GM21619 (cell line): ENCODE measurements around the gene GAN.
"Not testable (repeated sequence)": the region's sequence is repeated elsewhere in the genome, so short reads cannot be mapped to it uniquely, and the experiment has no call there.

Experiments
- ATAC-seq: cut with Tn5 transposase; IDR thresholded peaks from one replicate; pipeline ENCODE4 v1.9.1; 2021; ENCODE audit not compliant: unreplicated experiment

Gene GAN

DNA sequence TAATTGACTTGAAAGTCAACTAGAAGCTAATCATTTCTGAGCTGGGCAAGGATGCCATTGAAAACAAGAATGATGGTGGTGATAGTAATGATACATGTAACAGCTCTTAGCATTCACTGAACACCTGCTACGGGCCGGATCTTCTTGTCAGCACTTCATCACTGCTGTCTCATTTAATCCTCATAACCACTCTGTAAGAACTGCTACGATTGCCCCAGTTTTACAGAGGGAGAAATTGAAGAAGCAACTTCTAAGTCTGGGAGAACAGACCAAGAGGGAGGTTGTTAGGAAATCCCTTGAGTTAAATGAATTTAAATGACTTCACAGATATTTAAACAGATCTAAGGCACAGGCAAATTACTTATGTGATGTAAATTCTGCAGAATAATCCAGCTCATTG is 7.0 kb upstream of the GAN start:
- no peak for ATAC-seq

DNA sequence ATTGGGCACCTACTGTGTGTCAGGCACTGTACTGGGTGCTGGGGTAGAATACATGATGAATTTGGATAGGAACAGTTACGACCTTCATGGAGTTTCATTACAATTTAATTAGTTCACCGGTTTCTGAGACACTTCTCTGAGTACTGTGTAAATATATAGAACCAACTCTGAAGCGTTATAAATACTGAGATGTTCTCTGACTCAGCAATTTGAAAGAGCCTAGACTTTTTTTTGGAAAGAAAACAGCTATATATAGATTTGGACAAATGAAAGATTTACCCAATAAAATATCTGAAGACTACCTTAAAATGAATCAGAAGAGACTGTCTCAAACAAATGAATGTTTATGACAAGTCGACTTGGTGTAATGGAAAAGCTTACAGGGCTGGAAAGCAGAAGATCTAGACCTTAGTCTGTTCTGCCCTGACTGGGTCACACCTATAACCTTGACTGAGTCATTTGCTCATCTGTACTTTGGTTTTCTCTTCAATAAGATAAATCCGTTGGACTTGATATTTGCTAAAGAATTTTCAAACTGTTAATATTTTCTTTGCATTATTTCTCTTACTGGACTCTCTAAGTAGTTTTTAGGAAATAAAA is 4.6 kb upstream of the GAN start:
- ATAC-seq, result no peak

DNA sequence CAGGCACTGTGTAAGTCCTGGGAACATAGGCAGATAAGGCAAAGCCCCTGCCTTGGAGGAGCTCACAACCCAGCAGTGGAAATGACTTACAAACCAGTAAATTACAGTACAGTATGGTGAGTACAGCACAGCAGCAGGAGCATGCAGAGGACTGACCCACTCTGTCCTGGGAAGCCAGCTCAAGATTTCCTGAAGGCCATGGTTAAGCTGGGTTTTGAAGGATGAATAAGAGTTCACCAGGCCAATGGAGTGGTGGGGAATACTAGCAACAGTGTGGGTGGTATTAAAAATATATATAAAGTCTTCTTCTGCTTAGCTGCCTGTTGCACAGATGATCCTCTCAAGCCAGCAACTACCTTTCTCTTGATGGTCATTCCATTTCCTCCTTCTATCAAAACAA is 3.0 kb upstream of the GAN start:
- ATAC-seq, result no peak

DNA sequence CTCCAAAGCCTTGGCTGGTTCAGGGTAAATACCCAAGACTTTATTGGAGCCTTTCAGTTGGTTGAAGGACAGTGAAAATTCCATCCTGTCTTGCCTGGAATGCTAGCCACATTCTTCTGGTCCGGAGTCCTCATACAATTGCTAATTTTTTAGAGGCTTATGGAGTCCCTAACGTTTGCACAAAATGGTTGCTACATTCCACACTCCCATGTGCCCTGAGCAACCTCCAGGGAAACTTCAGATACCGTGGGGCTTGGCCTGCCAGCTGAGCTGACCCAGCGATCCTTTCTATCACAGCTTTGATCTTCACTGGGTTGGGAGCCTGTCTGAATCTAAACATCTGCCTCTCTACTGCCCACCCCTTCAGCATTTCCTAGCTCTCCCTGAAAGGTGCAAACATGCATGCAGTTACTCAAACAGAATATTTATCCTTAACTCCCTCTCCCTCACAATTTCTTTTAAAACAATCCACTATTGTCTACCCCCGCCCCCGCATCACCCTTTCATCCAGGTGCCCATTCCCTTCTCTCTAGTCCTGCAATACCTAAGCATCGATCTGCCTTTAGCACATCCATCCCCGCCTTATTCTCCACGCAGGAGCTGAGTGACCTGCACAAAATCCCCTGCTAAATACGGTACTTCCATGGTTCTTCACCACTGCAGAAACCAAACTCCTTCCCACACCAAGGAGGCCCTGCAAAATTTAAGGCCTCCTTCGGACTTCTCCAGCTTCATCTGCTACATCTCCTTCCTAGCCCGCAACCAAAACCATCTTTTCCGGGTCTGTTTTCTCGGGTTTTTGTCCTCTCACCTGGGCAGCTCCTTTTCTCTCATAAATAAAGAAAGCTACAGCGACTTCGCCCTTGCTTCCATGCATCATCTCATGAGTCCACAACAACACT is 810 bp upstream of the GAN start:
- ATAC-seq, result peak; percentile 1

DNA sequence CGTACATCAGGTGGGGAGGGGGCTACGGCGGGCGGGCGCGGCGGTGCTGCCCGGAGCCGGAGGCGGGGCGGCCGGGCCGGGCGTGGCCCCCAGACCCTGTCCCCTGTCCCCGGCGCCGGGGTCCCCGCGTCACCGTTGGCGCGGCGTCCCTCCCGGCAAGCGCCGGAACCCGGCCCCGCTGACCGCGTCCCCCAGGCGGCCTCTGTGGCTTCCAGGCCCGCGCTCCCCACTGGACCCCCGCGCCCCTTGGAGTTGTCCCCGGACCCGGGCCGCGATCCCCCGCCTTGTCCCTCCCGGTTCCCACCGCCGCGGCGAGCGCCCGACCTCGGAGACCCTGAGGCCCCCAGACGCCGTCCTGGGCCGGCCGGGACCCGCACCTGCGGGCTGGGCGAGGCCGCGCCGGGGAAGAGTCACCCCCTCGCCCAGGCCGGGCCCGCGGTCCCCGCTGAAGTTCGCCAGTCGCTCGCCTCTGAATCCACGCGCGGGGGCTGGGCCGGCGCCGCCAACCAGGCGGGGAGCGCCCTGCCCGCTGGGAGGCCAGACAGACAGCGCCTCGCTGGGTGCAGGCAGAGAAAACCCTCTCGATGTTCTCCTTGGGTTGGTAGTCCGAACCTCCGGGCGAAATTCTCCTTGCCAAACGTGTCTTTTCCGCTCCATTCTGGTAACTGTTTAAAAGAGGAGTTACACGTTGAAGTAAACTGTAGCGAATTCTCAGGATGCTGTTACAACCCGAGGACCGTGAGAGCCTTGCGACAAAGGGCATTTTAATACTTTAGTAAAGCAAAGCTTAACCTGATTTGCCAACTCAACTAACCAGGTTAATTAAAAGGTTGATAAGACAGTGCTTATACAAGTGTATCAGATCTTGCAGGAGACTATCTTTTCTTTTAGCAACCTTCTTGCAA is 761 bp downstream of the GAN start:
- ATAC-seq, result peak; percentile 34

DNA sequence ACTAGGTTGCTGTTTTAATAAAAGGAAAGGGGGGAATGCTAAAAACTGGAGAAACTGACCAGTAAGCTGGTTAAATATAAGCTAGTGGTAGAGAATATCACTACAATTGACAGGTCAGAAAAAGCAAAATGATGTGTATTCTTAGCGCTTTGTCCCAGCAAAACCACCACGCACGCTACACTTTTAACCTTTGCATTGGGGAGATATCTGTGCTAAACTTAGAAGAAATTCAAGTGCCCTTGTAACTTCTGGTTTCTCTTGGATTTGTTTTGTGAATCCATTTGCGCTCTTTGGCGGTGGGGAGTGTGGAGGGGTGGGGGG is 1.4 kb downstream of the GAN start:
- no peak for ATAC-seq

DNA sequence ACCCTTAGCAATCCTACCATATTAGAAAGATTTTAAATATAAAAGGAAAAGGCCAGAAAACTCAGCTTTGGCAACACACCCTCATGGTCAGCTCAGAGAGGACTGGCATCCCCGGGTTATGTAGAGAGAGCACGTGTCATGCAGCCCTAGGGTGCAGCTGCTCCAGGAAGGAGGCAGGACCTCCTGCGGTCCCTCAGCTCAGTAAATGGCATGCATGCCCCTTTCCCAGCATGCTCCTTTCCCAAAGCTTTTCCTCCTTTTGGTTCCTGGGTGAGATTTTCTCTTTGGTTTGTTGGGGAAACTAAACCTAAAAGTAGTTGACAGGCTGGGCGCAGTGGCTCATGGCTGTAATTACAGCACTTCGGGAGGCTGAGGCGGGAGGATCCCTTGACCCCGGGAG is 3.9 kb downstream of the GAN start:
- ATAC-seq, result no peak

DNA sequence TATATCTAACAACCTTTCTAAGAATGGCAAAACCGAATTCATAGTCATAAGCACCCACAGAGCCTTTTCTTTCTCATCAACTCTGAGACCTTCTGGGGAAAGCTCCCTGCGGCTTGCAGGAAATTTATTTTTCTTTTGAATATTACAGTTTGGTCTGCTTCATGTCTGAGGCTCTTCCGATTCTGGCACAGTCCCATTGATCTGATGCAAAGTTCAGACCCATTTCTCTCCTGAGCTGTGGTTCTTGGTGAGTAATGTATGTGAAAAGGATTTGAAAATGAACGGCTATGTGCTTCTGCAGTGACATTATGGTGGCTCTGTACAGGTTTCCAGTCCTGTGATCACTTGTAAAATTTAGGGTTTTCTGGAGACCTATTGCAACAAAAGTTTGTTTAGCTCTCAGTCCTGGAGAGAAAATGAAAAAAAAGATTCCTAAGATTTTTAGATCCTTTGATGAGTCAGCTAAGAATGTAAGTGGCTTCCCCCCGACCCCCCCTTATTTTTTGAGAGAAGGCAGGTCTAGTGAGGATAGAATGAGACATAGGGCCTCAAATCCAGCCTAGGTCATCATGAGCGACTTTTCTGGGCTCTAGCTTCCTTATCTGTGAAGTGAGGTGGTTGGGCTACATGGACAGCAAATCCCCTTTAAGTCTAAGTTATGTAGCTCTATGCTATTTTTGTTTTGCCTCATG is 4.6 kb downstream of the GAN start:
- no peak for ATAC-seq

DNA sequence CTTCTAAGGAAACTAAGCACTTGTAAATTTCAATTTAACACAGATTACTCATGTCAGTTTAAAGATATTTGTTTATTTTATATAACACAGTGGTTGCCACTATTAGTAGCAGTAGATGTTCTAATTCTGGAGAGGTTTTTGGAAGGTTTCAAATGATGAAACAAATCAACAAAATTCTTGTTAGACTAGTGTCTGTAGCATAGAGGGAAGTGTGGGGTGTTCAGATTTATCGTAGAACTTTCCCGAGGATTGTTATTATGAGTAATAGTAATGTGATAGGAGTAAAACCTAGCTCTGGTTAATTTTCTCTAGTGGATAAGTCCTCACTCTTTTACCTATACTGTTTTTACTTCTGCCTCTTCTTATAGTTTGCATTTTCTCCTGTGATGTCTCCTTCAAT is 6.3 kb downstream of the GAN start:
- ATAC-seq, result no peak

DNA sequence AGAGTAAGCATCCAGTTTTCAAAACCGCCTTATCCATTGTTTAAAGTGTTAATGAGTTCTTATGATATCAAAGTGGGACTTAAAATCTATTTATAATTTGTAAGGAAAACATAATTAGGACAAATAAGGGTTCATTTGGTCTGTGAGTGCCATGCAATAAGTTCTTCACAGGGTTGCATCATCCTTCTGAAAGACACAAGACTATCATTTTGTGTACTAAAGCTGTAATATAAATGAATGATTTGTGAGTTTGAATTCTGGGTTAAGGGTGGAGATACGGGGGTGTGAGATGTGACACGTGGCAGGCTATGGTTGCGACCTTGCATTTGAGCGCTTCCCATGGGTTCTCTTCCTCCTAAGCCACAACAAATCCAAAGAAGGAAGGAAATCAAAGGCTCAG is 6.8 kb downstream of the GAN start:
- no peak for ATAC-seq

DNA sequence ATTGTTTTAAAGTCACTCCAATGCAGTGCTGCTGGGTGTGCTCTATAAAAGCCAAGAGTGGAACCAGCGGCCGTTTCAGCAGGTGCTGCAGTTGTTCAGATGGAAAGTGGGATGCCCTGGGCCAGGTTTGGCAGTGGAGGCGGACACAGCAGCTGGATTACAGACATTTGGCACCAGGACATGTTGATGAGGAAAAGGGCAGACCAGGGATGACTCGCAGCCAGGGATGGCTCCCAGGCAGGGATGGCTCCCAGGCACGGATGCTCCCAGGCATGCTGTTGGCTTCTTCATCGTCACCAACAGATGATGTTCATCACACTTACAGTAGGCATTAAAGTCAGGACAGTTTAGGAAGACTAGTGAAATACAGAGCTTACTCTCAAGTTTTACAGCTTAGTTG is 10.0 kb downstream of the GAN start:
- no peak for ATAC-seq

DNA sequence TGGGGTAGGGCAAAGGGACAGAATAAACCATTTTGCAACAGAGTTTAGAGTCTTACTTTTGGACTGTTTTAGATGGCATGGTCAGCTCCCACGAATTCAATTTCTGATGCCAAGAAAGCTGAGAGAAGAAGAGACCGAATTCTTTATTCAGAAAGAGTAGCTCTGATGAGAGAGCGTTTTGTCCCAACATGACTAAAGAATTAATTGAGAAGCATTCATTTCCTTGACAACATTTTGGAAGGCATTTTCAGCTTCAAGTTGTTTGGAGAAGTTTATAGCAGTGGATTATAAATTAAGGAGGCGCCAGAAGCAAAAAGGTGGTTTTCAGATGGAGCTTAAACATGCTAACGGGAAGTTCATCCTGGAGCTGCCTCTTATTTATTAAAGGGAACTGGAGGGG is 12.2 kb downstream of the GAN start:
- no peak for ATAC-seq

DNA sequence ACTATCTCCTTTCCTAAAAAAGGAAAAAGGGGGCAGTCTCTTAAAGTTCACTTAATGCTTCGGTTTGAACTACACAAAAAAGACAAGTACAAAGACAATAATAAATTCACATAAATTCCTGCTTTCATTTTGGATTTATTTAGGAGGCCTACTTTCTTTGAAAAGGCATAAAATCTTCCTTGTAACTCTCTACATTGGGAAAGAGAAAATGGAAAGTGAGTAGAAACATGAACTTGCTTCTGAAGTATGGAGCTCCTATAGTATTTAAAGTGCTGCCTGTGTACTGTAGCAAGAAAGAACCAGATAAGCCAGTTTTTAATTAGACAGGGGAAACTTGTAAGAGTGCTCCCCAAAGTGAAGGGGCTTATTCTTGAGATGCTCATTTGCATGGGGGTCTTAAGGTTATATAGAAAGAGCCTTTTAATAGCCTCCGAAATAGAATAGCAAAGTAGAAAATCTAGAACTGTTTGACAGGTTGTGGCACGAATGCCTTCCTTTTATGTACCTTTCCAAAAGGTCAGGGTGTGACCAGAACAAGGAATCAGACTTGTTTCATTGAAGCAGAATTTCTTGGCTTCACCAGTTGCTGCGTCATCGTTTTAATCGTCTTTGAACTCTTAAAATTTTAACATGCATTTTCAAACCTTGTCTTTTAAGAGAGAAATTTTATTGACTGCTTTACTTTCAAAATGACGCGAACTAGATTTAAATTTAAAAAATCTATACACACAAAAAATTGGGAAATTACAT is 12.9 kb downstream of the GAN start:
- no peak for ATAC-seq

DNA sequence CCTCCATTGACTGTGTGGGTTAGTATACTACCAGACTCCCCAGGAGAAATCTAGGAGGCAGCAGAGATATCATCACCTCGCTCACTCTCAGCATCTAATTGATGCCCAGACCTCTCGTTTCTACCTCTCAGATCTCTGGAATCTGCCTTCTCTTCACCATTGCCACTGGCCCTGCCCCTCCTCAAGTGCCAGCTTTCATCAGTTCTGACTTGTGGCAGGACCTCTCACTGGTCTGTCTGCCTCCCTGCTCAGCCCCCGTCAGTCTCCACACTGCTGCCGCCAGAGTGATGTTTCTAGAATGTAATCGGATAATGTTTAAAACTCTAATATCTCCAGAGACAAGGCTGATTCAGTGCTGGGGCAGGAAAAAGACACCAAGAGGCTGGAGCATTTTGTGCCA is 15.2 kb downstream of the GAN start:
- no peak for ATAC-seq

DNA sequence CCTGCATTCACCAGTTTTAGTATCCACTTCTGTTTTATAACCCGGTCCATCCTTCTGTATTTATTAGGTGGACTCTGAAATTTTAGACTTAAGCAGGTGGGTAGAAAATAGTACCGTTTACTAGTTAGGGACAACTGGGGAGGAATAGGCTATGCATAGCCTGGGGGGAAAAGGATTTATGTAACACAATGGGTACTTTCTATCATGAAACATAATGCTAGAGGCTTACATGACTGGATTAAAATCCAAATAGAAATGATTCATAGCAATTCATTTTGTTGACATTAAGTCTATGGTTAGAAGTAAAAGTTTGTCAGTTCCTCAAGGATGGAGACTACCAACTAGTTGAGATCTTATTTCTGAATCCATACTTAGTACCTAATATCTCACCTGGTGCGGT is 18.6 kb downstream of the GAN start:
- ATAC-seq, result no peak

DNA sequence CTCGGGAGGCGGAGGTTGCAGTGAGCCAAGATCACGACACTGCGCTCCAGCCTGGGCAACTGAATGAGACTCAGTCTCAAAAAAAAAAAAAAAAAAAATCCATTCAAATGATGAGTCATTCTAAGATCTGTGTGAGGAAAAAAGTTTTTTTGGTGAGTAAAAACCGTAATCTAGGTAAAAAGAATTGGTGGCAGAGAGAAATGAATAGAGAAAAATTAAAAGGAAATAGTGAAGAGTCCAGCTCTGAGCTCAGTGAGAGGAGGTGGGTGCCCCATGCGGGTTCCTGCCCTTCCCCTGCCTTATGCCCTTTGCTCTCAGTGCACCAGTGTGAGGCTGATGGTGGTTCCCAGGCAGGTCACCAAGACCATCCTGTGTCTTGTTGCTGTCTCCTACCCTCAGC is 20.9 kb downstream of the GAN start:
- no peak for ATAC-seq

DNA sequence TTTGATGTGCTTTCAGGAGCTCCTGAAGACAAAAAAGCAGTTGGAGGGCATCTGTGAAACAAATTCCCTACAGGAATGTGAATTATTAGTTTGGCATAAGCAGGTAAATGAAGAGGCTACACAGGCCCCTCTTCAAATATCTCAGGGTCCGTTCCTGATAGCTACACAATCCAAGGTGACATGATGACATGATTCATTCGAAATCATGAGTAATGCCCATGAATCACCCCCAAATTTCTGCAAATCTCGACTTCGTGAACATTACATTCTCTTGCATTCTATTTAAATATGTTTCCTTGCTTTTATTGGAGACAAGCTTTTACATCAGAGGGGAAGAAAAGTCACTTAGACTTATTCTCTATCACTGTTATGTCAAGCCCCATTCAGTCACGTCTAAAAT is 22.3 kb downstream of the GAN start:
- no peak for ATAC-seq

DNA sequence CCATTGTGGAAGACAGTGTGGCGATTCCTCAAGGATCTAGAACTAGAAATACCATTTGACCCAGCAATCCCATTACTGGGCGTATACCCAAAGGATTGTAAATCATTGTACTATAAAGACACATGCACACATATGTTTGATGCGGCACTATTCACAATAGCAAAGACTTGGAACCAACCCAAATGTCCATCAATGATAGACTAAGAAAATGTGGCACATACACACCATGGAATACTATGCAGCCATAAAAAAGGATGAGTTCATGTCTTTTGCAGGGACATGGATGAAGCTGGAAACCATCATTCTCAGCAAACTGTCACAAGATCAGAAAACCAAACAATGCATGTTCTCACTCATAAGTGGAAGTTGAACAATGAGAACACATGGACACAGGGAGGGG is 30.4 kb downstream of the GAN start:
- not testable (repeated sequence) for ATAC-seq

DNA sequence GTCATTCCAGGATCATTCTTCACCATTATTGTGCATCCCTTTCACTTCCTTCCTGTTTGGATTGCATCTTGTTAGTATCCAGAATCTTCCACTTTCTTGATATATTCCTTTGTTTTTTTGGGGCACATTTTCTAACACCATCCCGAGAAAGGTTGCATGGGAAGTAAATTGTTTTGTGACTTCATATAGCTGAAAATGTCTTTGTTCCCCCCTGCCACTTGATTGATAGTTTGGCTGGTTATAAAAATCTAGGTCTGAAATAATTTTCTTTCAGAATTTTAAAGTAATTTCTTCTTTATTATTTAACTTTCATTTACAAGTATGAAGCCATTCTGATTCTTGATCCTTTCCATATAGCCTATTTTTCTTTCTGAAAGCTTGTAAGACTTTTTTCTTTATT is 32.7 kb downstream of the GAN start:
- no peak for ATAC-seq

DNA sequence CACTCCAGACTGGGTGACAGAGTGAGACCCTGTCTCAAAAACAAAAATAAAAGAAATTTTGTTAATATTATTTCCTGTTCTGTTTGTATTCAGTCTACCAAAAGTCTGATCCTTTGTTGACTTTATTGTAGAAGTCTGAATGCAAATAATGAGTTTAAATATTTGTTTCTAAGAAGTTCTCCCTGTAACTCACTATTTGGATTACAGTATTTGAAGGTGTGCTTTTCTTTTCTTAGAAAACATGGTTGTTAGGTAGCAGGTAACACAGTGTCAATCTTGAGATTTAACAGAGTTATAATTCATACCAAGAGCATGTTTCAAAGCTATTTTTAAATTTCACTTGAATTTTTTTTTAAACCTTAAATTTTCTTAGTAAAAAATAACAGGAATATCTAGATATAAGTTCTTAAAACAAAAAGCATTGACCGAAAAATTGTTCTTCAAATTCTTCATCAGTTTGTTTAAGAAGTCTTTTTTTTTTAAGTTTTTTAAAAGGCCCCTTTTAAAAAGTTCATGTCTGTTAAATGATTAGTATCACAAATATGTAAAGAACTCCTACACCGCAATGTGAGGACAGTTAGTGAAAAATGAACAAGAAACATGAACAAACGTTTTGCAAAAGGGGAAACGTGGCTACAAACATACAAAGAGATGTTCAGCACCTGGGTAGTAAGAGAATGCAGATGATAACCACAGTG is 35.0 kb downstream of the GAN start:
- ATAC-seq, result no peak
